Kidney epithelial cell (primary cell): ENCODE results near the gene TAS1R3. TPM values are rescaled to one million over a fixed set of nuclear protein-coding genes. Genes with fewer than 3 reads are reported as not detected.
"Not testable (repeated sequence)": the region's sequence is repeated elsewhere in the genome, so short reads cannot be mapped to it uniquely, and the experiment has no call there.

Source experiments
- DNase-seq: peaks from one replicate; pipeline ENCODE4 v3.0.0-alpha.2; 2010; ENCODE audit warnings: low read depth
- H3K27me3 ChIP-seq: 2 replicates; pipeline ENCODE4 v1.6.0; 2011; ENCODE audit warnings: low read length; ENCODE audit not compliant: control insufficient read depth, insufficient read depth
- H3K36me3 ChIP-seq: 2 replicates; pipeline ENCODE4 v1.5.1; 2011; ENCODE audit warnings: low read length; ENCODE audit not compliant: control insufficient read depth, insufficient read depth
- H3K4me3 ChIP-seq: 2 replicates; pipeline ENCODE4 v1.5.1; 2011; ENCODE audit warnings: low read depth, mild to moderate bottlenecking, control low read depth, low read length
- total RNA-seq: library from RNA; depleted of rRNA; stranded (reverse); fragments of >200 nt; gene quantifications from 2 replicates; pipeline ENCODE4 v1.2.3, GENCODE V29; 2015
- TF ChIP-seq, protein P1 (sequence below): IDR thresholded peaks from 2 replicates; pipeline ENCODE4 v1.5.1; 2011; ENCODE audit warnings: mild to moderate bottlenecking, moderate library complexity, low read length, control low read depth, inconsistent platforms; ENCODE audit not compliant: insufficient read depth, poor library complexity, severe bottlenecking

TAS1R3 gene
- total RNA-seq, 1 donor from 2014 or later = 0.08 TPM

DNA sequence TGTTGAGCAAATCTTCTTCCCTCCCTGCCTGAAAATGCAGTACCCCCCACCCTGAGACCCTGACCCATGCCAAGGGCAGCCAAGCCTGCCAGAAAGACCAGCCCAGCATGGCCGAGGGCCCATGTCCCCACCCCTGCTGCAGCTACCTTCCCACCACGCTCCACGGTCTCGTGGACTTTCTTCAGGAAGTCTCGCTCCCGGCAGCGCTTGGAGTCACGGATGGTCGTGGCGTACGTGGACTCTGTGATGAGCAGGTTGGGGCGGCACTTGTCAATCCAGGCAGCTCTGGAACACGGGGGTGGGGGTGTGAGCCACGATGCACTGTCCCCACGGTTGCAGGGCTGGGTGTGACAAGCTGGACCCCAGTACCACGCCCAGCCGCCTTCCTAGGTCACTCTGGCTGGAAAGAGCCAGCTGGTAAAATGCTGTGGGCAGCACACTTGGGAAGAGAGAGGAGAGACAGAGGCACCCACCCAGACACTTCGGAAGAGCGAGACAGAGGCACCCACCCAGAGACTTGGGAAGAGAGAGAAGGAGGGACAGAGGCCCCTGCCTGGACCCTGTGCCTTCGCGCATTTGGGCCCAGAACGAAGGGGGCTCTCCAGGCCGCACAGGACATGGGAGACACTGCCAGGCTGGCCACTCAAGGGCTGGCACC lies 16.3 kb upstream of the TAS1R3 start:
- H3K4me3 ChIP-seq = no peak overlapping the region
- H3K27me3 ChIP-seq = no peaks in the 10 kb centered on the region
- no peak for DNase-seq
- peaks cover 3% of the 10 kb centered on the region for H3K36me3 ChIP-seq
- TF ChIP-seq, protein P1, sequence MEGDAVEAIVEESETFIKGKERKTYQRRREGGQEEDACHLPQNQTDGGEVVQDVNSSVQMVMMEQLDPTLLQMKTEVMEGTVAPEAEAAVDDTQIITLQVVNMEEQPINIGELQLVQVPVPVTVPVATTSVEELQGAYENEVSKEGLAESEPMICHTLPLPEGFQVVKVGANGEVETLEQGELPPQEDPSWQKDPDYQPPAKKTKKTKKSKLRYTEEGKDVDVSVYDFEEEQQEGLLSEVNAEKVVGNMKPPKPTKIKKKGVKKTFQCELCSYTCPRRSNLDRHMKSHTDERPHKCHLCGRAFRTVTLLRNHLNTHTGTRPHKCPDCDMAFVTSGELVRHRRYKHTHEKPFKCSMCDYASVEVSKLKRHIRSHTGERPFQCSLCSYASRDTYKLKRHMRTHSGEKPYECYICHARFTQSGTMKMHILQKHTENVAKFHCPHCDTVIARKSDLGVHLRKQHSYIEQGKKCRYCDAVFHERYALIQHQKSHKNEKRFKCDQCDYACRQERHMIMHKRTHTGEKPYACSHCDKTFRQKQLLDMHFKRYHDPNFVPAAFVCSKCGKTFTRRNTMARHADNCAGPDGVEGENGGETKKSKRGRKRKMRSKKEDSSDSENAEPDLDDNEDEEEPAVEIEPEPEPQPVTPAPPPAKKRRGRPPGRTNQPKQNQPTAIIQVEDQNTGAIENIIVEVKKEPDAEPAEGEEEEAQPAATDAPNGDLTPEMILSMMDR = no peak

GRCh38 chr1:1315435-1315954 lies 15.6 kb upstream of the TAS1R3 start:
- TF ChIP-seq, protein P1 = no peak
- Histone ChIP-seq H3K4me3 (no peak overlapping the region), H3K36me3 (peaks cover 5% of the 10 kb centered on the region), H3K27me3 (no peaks in the 10 kb centered on the region)
- no peak for DNase-seq

DNA sequence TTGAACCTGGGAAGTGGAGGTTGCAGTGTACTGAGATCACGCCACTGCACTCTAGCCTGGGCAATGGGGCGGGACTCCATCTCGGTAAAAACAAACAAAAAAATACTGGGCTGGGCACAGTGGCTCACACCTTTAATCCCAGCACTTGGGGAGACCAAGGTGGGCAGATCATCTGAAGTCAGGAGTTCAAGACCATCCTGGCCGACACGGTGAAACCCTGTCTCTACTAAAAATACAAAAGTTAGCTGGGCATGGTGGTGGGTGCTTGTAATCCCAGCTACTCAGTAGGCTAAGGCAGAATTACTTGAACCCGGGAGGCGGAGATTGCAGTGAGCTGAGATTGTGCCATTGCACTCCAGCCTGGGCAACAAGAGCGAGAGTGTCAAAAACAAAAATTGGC lies 14.9 kb upstream of the TAS1R3 start:
- not testable (repeated sequence) for H3K36me3 ChIP-seq, H3K4me3 ChIP-seq, DNase-seq, H3K27me3 ChIP-seq

DNA sequence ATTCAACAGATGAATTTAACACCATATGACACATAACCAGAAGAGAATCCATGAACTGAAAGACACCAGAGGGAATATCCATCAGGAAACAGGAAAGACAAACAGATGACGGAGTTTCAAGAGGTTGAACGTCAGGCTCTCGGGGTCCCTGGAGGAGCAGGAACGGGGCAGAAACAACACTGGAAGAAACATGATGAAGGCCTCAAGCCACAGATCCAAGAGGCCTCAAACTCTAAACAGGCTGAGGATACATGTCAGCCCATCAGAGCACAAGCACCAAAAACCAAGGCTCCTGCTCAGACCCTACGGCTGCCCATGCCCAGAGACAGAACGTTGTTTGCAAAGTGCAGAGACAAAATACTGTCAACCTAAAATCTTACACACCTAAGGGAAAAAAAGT lies 13.7 kb upstream of the TAS1R3 start:
- no peaks in the 10 kb centered on the region for H3K27me3 ChIP-seq
- DNase-seq = no peak
- H3K36me3 ChIP-seq = peaks cover 3% of the 10 kb centered on the region
- H3K4me3 ChIP-seq = no peak overlapping the region
- TF ChIP-seq, protein P1 = no peak

GRCh38 chr1:1318131-1318652 lies 12.9 kb upstream of the TAS1R3 start:
- peak; percentile 77 for DNase-seq
- peaks cover 2% of the 10 kb centered on the region for H3K36me3 ChIP-seq
- no peak overlapping the region for H3K4me3 ChIP-seq
- TF ChIP-seq, protein P1 = no peak
- no peaks in the 10 kb centered on the region for H3K27me3 ChIP-seq

DNA sequence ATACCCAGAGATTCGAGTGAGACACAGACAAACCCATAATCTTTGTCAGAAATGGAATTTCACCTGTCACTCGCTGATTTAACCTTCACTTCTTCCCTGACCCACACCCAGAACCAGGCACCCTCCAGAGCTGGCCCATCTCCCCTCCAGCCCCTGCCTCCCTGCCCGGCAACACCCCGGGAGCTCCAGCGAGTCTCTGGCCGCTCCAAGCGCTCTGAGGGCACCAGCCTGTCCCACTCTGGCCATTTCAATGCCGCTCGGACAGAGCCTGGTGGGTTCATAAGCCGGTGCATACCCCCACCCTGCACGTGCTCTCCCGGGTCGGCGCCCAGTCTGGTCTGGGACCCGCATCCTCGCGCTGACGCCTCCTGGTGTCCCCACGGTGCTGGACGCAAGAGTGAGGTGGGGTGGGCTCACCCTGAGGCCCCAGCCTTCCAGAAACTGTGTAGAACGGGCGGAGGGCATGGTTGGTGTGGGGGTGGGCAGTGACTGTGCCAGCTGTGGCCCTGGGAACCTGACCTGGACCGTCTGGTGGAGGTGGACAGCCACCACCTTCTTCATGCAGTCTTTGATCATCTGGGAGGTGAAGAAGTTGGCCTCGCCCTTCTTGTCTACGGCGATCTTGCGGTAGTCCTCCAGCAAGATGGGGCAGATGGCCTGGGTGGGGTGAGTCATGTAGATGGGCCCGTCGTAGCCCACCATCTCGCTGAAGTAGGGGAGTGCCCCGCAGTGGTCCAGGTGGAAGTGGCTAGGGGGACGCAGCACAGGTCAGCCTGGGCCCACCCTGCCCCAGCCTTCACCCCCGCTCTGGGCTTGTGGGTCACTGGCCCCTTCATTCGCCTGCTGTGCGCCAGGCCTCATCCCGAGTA lies 12.1 kb upstream of the TAS1R3 start:
- Histone ChIP-seq H3K4me3 (no peak overlapping the region), H3K36me3 (peaks cover 2% of the 10 kb centered on the region), H3K27me3 (no peaks in the 10 kb centered on the region)
- no peak for DNase-seq
- TF ChIP-seq, protein P1 = no peak
